GM18861 (cell line): ENCODE measurements around the gene CCPG1.

Experiments used
- ATAC-seq: cut with Tn5 transposase; IDR thresholded peaks from one replicate; pipeline ENCODE4 v1.9.1; 2021; ENCODE audit not compliant: unreplicated experiment

The CCPG1 gene

DNA sequence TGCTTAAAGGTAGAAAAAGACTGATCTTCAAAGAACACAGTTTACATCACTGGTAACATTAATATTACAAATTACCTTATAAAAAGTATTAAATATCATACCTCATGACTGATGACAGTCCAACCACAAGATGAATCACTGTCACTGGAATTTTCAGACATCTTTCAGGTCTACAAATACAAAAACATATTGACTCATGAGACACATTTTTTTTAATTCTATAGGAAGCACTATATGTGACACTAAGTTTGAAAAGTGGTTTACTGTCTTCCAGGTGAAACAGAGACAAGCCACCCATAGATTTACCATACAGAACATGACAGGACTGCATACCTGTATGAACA lies 18.9 kb downstream of the CCPG1 start:
- no peak for ATAC-seq

DNA sequence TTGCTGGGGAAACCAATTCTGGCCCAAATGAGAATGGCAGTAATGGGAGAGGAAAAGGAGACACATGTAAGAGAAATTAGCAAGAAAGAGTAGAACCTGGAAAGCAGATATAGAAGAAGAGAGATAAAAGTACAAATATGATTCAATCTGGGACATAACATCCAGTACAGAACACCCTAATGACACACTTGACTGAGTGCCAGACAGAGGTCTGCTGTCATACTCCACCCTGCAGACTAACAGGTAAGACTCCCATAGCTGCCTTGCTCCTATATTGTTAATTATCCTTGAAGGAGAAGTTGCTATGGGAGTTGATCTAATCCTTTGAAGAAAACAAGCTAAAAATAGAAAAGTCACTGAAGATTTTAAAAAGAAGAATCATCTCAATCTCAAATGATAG lies 21.1 kb downstream of the CCPG1 start:
- no peak for ATAC-seq

DNA sequence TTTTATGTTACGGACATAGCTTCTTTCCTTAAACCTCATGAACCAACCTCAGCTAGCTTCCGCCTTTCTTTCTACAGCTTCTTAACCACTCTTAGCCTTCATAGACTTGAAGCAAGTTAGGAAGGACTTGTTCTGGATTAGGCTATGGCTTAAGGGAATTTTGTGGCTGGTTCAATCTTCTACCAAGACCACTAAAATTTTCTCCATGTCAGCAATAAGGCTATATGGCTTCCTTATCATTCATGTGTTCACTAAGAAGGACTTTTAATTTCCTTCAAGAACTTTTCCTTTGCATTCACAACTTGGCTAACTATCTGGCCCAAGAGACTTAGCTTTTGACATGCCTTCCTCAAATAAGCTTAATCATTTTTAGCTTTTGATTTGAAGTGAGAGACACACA lies 24.5 kb downstream of the CCPG1 start:
- ATAC-seq = no peak

DNA sequence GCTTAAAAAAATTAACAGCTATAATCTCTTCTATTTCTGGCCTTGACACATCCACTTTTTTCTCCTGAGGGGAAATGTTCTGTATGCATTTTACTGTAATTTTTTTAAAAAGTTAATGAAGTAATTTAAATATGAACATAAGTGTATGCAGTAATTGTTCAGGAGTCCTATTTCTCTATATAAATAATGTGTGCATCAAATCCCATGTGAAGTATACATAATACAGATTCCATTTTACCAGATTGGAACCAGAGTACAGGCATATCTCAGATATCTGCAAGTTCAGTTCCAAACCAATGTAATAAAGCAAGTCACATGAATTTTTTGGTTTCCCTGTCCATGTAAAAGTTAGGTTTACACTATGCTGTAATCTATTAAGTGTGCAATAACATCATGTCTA lies 26.6 kb downstream of the CCPG1 start:
- no peak for ATAC-seq

DNA sequence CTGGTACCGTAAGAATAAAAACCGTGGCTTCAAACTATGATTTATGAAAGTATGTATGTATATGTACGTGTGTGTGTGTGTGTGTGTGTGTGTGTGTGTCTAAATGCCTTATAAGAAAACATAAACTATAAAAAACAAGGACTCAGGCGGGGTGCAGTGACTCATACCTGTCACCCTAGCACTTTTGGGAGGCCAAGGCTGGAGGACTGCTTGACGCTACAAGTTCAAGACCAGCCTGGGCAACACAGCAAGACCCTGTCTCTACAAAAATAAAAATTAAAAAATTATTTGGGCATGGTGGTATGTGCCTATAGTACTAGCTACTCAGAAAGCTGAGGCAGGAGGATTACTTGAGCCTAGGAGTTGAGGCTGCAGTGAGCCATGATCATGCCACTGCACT lies 29.1 kb downstream of the CCPG1 start:
- ATAC-seq = no peak

DNA sequence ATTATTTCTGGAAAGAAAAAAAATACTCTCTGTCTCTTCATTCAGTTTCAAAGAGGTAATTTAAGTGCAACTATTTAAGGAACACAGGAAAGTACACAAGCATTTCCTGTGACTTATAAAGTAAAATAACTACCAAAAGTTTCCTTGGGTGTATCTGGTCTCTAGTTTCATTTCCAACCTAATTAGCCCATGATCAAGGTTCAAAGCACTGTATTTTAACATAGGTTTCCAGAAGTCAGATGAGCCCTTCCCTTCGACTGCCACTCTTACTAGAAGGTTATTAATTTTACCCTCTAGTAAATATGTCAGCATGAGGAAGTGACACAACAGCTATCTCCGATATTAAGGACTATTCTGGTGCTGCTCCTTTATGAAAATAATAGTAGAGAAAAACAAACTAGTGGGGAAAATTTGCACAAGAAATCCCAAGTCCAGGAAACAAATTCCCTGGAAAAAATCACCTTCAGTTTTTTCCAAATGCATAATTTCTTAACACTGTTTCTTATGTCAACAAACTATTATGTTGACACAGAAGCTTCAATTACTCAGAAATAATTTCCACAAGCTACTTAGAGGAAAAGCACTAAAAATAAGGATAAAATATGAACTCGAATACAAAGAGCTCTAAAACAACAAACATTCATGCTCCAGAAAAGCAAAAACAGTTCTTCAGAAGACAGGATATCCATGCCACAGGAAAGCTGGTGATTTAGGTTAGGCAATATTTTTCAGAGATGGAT lies 35.3 kb downstream of the CCPG1 start:
- no peak for ATAC-seq

DNA sequence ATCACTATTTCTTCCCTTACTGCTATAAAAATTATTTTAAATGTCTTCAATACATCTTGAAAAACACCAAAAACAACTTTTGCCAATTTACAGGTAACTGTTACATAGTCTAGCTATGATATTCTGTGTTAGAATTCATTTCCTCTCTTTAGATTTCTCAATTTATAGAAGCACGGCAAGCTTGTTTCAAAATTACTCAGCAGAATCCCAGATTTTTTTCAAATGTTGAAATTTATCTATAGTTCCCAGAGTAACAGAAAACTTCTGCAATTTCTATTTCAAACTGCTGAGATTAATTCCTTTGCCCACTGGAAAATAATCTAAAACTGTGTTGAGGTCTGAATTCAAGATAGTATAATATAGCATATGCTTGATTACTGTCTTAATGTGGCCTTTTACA lies 41.2 kb downstream of the CCPG1 start:
- ATAC-seq = no peak

DNA sequence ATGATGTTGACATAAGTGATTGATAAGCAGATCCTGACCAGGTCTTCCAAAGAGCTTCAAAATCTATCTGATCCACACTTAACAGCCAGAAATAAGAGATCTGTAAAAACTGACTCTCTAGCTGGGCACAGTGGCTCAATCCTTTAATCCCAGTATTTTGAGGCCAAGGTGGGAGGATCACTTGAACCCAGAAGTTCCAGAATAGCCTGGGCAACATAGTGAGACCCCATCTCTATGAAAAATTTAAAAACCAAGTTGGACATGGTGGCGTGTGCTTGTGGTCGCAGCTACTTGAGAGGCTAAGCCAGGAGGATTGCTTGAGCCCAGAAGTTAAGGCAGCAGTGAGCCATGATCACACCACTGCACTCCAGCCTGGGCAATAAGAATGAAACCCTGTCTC lies 45.5 kb downstream of the CCPG1 start:
- ATAC-seq = no peak

DNA sequence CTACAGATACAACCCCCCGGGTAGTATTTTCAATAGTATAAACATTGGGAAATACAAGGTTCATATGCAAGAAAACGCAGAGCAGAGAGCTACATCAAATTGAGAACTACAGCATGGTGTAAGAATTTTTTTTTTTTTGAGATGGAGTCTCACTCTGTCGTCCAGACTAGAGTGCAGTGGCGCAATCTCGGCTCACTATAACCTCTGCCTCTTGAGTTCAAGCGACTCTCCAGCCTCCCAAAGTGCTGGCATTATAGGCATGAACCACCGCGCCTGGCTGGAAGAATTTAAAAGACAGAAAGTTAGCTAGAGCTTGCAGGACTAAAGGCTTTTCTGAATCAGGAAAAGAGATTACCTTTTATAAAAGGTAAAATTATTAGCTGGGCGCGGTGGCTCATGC lies 47.1 kb downstream of the CCPG1 start:
- ATAC-seq = no peak

DNA sequence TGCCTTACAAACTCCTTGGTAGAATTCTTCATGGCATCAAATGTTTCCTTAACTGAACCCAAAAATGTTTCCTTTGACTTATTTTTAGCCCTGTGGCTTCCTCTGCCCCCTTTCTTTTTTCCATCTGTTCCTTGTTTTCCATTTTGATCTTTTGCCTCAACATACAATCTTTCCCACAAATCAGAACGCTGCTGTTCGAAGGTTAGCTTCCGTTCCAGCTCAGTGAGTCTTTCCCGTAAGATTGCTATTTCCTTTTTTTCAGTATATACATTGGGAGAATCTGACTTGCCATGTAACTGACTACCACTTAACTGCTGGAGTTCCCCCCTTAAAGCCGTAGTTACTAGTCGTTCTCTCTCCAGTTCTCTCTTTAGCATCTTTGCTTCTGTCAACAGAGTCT lies 47.9 kb downstream of the CCPG1 start:
- no peak for ATAC-seq

DNA sequence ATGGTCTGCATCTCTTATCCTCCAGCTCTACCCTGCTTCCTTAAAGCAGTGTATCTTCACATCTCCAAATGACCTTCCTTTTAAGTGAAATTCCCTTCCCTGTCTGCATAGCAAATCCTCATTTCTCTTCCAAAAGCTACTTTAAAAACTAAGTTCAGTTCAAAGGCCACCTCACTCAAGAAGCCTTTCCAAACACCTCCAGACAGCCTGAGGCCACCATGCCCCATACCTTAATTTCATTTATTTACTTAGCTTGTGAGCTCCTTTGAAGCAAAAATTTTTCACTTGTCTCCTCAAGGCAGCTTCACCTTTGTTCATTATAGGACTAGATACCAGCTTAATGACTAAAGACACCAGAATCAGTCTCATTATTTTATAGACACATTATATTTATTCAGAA lies 49.7 kb downstream of the CCPG1 start:
- no peak for ATAC-seq

DNA sequence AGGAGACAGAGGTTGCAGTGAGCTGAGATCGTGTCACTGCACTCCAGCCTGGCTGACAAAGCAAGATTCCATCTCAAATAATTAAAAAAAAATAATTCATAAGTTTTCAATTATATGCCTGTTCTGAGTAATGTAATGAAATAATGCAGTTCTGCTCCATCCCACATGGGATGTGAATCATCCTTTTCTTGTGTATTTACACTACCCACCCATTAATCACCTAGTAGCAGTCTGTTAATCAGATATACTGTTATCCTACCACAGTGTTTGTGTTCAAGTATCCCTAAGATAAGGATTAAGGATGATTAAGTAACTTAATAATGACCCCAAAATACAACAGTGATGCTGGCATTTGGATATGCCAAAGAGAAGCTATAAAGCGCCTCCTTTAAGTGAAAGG lies 50.4 kb downstream of the CCPG1 start:
- no peak for ATAC-seq

DNA sequence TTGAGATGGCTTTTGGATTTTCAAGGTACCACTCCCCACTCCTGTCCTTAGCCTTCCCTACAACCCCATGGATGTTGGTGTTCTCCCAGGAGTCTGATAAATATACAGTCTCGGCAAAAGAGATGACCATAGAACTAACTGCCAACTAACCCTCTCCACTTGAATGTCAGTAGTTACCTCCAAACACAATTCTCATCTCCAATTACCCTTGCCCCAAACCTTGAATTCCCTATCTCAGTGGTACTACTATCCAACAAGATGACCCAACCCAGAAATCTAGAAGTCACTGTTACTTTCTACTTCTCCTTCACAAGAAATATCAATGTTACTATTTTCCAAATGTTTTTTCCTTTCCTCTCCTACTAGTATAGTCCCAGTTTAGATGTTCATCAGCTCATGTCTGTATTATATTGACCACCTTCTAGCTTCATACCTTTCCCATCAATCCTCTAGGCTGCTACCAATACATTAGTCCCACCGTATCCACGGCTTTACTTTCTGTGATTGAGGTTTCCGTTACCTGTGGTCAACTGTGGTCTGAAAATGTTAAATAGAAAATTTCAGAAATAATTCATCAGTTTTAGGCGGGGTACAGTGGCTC lies 51.1 kb downstream of the CCPG1 start:
- no peak for ATAC-seq

DNA sequence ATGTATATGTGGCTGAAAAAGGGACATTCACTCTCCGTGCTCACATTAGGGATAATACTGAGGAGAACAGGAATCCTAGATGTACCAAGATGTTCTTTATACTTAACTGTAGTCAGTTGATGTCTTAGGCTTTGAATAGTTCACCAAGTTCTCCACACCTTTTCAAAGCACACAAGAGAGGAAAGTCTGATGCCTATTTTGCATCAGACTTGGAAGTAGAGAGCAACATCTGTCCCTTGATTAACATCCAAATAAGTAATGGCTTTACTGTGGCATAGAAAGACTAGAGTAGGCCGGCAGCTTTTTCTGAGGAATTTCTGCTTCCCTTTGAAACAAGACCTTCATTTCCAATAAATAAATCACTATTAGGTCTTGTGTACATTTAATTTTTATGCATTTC lies 55.1 kb downstream of the CCPG1 start:
- ATAC-seq = no peak

DNA sequence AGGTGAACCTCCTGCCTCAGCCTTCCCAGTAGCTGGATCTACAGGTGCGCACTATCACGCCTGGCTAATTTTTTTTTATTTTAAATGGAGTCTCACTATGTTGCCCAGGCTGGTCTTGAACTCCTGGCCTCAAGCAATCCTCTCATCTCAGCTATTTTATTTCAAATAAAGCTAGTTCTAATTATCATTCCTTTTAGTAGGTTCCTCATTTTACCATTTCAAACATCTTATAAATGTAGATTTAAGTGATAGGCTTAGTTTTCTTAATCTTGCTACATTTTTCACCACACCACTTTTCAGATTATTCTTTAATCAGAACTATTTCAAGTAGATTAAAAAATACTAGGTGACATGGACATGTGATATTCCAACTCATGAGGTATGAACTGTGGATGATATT lies 58.9 kb downstream of the CCPG1 start:
- no peak for ATAC-seq

DNA sequence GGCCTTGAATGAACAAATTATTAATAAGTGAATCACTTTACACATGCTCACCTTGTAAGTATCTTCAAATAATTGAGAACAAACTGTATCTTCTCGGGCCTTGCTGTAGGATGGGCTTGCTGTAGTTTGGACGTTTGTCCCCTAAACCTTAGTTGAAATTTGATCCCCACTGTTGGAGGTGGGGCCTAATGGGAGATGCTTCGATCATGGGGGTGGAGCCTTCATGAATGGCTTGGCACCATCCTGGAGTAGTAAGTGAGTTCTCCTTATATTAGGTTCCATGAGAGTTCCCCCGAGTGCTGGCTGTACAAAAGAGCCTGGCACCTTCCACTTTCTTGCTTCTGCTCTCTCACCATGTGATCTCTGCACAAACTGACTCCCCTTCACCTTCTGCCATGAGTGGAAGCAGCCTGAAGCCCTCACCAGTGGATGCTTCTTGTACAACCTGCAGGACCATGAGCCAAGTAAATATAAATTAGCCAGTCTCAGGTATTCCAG lies 59.8 kb downstream of the CCPG1 start:
- ATAC-seq = no peak

DNA sequence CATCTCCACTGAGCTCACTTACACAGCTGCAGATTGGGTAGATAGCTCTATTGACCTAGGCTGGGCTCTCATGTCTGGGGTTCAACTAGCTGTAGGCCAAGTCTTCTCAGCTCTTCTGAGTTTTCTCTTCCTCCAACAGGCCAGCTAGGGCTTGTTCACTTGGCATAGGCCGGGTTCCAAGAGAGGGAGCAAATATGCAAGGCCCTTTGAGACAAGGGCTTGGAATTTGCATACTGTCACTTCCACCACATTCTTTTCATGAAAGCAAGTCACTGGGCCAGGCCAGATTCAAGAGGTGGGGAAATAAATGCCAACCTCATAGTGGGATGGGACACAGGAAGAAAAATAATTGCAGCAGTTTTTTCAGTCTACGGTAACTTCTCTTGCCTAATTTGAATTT lies 64.0 kb downstream of the CCPG1 start:
- ATAC-seq = no peak

DNA sequence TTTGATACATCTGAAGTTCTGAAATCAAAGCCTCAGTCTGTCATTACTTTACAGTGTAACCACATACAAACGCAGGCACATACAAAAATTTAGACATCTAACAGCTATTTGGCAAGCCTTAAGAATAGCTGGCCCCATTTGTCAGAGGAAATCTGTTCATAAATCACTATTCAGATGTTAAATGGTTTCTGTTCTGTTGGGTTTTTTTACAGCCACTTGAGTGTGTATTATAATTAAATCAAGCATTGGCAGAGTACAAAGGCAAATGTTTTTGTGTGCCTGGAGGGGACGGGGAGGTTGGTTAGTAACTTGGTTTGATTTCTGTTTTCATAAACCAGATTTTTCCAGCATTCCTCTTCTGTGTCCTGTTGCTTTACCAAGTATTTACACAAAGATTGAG lies 65.0 kb downstream of the CCPG1 start:
- no peak for ATAC-seq

DNA sequence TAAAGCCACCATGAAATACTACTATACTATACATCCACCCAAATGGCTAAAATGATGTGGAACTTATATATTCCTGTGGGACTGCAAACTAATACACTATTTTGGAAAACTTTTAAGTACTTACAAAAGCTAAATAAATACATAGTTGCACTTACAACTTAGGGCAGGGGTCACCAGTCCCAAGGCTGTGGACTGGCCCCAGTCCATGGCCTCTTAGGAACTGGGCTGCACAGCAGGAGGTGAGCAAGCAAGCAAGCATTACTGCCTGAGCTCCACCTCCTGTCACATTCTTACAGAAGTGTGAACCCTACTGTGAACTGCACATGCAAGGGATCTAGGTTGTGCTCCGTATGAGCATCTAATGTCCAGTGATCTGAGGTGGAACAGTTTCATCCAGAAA lies 71.0 kb downstream of the CCPG1 start:
- ATAC-seq = no peak

DNA sequence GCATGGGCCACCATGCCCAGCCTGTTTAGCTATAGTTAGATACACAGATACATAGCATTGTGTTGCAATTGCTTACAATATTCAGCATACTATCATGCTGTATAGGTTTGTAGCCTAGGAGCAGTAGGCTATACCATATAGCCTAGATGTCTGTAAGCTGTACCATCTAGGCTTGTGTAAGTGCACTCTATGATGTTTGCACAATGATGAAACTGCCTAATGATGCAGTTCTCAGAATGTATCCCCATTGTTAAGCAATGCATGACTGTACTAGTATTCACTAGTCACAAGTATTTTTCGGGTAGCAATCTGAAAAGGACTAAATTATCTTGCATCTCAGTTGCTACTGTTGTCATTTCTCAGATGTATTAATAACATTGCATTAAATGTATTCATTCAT lies 73.2 kb downstream of the CCPG1 start:
- no peak for ATAC-seq

DNA sequence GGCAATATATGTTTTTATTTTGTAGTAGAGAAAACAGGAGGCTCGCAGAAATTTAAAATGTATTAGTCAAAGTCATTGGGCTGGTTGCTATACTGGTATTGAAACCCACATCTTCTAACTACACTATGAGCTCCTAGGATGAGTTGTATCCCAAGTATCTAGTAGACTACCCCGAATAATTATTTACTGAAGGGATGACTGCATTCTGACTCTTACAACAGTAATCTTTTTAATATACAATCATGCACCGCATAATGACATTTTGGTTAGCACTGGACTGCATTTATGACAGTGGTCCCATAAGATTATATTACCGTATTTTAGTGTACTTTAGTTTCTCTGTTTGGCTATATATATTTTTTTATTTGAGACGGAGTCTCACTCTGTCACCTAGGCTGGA lies 73.8 kb downstream of the CCPG1 start:
- no peak for ATAC-seq

DNA sequence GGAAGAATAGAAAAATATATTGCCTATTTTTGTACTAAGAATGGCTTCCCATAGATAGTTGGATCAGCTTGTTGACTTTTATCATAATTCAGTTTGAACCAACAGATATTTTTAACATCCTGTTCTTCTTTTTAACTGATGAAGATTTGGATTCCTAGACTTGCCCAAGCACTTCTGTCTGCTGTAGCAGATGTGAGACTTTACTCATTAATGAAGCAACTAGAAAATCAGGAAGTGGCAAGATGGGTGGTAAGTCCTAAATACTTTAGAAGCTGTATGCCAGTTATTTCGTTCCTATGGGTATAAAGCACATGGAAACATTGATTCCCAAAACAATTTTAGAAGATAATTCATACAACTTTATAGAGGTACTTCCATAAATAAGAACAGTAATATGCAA lies 80.8 kb downstream of the CCPG1 start:
- ATAC-seq = no peak

DNA sequence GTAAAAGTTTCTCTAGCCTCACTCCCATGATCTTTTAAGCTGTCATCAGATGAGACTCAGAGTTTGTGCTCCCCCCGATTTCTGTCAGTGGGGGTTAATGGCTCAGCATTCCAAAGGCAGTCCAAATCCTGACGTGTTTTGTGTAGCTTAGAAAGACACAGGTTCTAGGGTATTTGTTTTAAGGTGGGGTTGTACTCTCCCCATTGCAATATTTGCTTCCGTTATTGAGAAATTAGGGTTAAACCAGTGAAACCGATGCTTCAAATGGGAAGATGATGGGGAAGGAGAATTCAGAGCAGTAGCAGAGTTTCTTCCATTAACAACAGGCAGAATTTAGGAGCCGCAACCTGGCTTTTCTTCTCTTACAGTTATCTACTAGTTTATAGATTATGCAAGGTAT lies 85.7 kb downstream of the CCPG1 start:
- ATAC-seq = no peak
